Mesothelial cell of epicardium (in vitro differentiated cells): ENCODE measurements around the gene TMTC1. TPM values are rescaled to one million over a fixed set of nuclear protein-coding genes. Genes with fewer than 3 reads are reported as not detected.
A peak's percentile ranks its signal among the peaks of the same experiment; 100 is the strongest.

Source experiments
- DNase-seq, 2 experiments: peaks; one replicate each; pipeline ENCODE4 v3.0.0; 2021; ENCODE audit warnings: low spot score in 2 of 2; ENCODE audit not compliant: unreplicated experiment in 2 of 2
- H3K27ac Mint-ChIP-seq: 2 replicates; pipeline ENCODE4 v1.8.0; 2021; ENCODE audit warnings: mixed read lengths
- H3K27me3 Mint-ChIP-seq: 2 replicates; pipeline ENCODE4 v1.8.0; 2021; ENCODE audit warnings: low read depth, mixed read lengths
- H3K36me3 Mint-ChIP-seq: 2 replicates; pipeline ENCODE4 v1.8.0; 2021; ENCODE audit warnings: mixed read lengths
- H3K4me1 Mint-ChIP-seq: 2 replicates; pipeline ENCODE4 v1.8.0; 2021; ENCODE audit warnings: mixed read lengths
- H3K4me3 Mint-ChIP-seq: 2 replicates; pipeline ENCODE4 v1.8.0; 2021; ENCODE audit warnings: mild to moderate bottlenecking, moderate library complexity, mixed read lengths
- H3K9me3 Mint-ChIP-seq: 2 replicates; pipeline ENCODE4 v1.8.0; 2021; ENCODE audit warnings: mixed read lengths
- CTCF ChIP-seq: fragments of 200-600 bp; sonication (generic); IDR thresholded peaks from one replicate; pipeline ENCODE4 v1.5.0; 2021; ENCODE audit warnings: antibody characterized with exemption; ENCODE audit not compliant: unreplicated experiment
- total RNA-seq: library from RNA; stranded (reverse); gene quantifications from 3 replicates; pipeline ENCODE4 v1.2.1, GENCODE V29; 2021

The TMTC1 gene
- total RNA-seq, 1 donor from 2014 or later: 1.0 TPM

DNA sequence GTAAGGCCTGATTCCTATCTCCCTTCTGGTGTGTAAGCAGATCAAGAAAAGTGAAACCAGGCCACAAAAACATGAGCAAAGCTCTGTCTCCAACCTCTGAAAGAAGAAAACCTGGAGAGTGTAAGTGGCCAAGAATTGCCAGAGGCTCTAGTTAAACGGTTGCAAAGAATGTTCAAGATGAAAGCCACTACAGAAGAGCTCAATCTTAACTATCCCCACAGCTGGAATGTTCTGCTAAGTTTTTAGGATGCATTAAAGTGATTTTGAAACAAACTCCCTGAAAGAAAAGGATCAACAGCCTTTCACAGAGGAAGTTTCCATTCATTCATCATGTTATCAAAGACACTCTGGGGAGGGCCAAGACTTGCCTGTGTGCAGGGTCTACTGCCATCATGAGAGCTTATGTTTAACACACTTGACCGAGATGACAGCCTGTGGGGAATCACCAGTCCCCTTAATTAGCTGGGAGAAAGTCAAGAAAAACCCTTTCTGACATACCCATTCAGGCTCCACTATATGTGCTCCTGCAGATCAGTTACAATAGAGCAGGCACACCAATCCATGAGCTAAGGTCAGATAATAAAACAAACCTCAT, 158.3 kb downstream of the TMTC1 start:
- H3K27me3 Mint-ChIP-seq: peaks cover under 1% of the 10 kb centered on the region
- peaks cover 21% of the 10 kb centered on the region for H3K9me3 Mint-ChIP-seq
- peaks cover 11% of the 10 kb centered on the region for H3K4me1 Mint-ChIP-seq
- no peak for DNase-seq
- no peak for TF ChIP-seq CTCF
- no peak overlapping the region for H3K4me3 Mint-ChIP-seq
- H3K36me3 Mint-ChIP-seq: peaks cover 13% of the 10 kb centered on the region
- peak overlapping the region; percentile 84 for H3K27ac Mint-ChIP-seq

GRCh38 chr12:29622251-29622650, 161.5 kb downstream of the TMTC1 start:
- no peak for TF ChIP-seq CTCF
- Mint-ChIP-seq H3K27ac (no peak overlapping the region), H3K4me1 (peaks cover 13% of the 10 kb centered on the region), H3K9me3 (peaks cover 2% of the 10 kb centered on the region), H3K4me3 (no peak overlapping the region), H3K36me3 (no peaks in the 10 kb centered on the region), H3K27me3 (peaks cover 7% of the 10 kb centered on the region)
- DNase-seq: no peak

DNA sequence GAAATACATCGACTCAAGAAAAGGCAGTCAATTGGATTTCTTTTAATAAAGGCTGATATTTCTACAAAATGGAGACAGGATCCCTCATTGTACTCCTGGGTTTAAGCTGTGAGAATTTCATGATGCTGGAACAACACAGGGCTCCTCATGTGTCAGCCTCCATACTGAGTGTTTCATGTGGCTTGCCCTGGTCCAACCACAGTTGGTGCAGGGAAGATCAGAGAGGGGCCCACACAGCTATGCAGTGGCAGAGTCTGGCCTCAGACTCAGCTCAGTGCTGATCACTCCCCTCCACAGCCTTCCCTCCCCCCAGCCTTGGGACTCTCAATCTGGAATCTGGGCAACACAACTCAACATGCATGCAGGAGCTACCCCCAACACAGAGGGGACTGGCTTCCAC, 163.7 kb downstream of the TMTC1 start:
- no peak for DNase-seq
- H3K4me1 Mint-ChIP-seq: peaks cover 7% of the 10 kb centered on the region
- H3K27ac Mint-ChIP-seq: no peak overlapping the region
- peaks cover 11% of the 10 kb centered on the region for H3K27me3 Mint-ChIP-seq
- no peaks in the 10 kb centered on the region for H3K36me3 Mint-ChIP-seq
- H3K9me3 Mint-ChIP-seq: no peaks in the 10 kb centered on the region
- no peak overlapping the region for H3K4me3 Mint-ChIP-seq
- no peak for TF ChIP-seq CTCF

- Mint-ChIP-seq H3K27me3 (peaks cover 23% of the 10 kb centered on the region), H3K4me3 (no peak overlapping the region), H3K4me1 (peaks cover 12% of the 10 kb centered on the region), H3K36me3 (no peaks in the 10 kb centered on the region), H3K27ac (no peak overlapping the region), H3K9me3 (no peaks in the 10 kb centered on the region)
- TF ChIP-seq CTCF: no peak
- no peak for DNase-seq
These were observed 166.3 kb downstream of the TMTC1 start for GRCh38 chr12:29617407-29617803.

GRCh38 chr12:29616664-29617406, 166.9 kb downstream of the TMTC1 start:
- no peaks in the 10 kb centered on the region for H3K9me3 Mint-ChIP-seq
- DNase-seq: no peak
- no peak overlapping the region for H3K27ac Mint-ChIP-seq
- peaks cover 23% of the 10 kb centered on the region for H3K27me3 Mint-ChIP-seq
- peaks cover 12% of the 10 kb centered on the region for H3K4me1 Mint-ChIP-seq
- H3K36me3 Mint-ChIP-seq: no peaks in the 10 kb centered on the region
- H3K4me3 Mint-ChIP-seq: no peak overlapping the region
- TF ChIP-seq CTCF: no peak
